ENCODE results near the gene FARSB. TPM values are rescaled to one million over a fixed set of nuclear protein-coding genes. Genes with fewer than 3 reads are reported as not detected.
A peak's percentile ranks its signal among the peaks of the same experiment; 100 is the strongest.

The FARSB gene
- total RNA-seq, 4 donors from 2014 or later: 9.7 to 26.8 (median 20.9) TPM

DNA sequence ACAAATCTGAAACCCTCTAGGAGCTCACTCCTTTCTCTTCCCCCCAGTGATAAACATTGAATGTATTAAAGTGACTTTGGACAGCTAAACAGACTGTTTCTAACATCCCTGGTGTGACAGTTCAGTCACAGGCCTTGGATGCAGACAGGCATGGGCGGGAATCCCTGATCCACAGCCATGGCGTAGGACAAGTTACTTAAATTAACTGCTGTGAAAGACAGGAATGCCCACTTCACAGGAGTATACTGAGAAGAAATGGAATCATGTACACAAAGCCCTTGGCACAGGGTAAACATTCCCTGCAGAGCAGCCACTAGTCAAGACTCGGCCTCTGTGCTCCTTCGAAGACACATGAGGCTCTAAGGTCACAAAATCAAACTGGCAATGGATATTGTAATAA is 34.0 kb downstream of the FARSB start:
- H3K9me3 ChIP-seq: no peaks in the 10 kb centered on the region
- WGBS, 2 donors: 84 to 87% methylated on average over 4 of the region's 4 CpGs
- H3K4me1 ChIP-seq: no peaks in the 10 kb centered on the region
- no peak overlapping the region for H3K4me3 ChIP-seq
- DNase-seq: no peak
- intact Hi-C loops (cut with DNase I): no loop called here
- H3K27ac ChIP-seq: no peak overlapping the region
- H3K36me3 ChIP-seq: peaks cover 0 to 94% (median 12%) of the 10 kb centered on the region in 3 donors
- no peaks in the 10 kb centered on the region for H3K27me3 ChIP-seq
- TF ChIP-seq, protein P1, sequence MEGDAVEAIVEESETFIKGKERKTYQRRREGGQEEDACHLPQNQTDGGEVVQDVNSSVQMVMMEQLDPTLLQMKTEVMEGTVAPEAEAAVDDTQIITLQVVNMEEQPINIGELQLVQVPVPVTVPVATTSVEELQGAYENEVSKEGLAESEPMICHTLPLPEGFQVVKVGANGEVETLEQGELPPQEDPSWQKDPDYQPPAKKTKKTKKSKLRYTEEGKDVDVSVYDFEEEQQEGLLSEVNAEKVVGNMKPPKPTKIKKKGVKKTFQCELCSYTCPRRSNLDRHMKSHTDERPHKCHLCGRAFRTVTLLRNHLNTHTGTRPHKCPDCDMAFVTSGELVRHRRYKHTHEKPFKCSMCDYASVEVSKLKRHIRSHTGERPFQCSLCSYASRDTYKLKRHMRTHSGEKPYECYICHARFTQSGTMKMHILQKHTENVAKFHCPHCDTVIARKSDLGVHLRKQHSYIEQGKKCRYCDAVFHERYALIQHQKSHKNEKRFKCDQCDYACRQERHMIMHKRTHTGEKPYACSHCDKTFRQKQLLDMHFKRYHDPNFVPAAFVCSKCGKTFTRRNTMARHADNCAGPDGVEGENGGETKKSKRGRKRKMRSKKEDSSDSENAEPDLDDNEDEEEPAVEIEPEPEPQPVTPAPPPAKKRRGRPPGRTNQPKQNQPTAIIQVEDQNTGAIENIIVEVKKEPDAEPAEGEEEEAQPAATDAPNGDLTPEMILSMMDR (IDR thresholded peaks at IDR 0.05): no peak
- no peak for TF ChIP-seq POLR2A (IDR thresholded peaks at IDR 0.05)

DNA sequence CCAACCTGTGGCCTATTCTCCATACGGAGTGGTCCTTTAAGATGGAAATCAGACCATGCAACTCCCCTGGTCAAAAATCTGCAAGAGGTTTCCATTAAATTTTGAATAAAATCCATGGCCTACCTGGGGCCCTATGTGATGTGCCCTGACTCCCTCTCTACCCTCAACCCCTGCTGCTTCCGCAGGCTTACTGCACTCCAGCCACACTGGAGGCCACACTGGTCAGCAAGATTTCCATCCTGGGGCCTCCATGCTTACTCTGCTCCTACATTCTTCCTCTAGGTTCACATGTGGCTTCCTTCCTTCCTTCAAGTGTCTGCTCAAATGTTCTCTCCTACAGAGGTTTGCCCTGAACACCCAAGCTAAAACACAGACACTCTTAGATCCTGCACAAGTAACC is 40.6 kb downstream of the FARSB start:
- Histone ChIP-seq H3K4me1 (no peaks in the 10 kb centered on the region), H3K9me3 (no peaks in the 10 kb centered on the region), H3K27me3 (no peaks in the 10 kb centered on the region), H3K4me3 (no peak overlapping the region), H3K36me3 (peaks cover 0 to 93% (median 0%) of the 10 kb centered on the region in 3 donors), H3K27ac (no peak overlapping the region)
- no peak for TF ChIP-seq POLR2A (IDR thresholded peaks at IDR 0.05)
- TF ChIP-seq, protein P1 (IDR thresholded peaks at IDR 0.05): no peak
- intact Hi-C loops (cut with DNase I): loop anchor here (10.0 kb wide), 1 partner anchor 561 kb away; no protein-coding TSS in a partner anchor
- DNase-seq: no peak
- WGBS, 2 donors: 88 to 91% methylated on average over 2 of the region's 2 CpGs

DNA sequence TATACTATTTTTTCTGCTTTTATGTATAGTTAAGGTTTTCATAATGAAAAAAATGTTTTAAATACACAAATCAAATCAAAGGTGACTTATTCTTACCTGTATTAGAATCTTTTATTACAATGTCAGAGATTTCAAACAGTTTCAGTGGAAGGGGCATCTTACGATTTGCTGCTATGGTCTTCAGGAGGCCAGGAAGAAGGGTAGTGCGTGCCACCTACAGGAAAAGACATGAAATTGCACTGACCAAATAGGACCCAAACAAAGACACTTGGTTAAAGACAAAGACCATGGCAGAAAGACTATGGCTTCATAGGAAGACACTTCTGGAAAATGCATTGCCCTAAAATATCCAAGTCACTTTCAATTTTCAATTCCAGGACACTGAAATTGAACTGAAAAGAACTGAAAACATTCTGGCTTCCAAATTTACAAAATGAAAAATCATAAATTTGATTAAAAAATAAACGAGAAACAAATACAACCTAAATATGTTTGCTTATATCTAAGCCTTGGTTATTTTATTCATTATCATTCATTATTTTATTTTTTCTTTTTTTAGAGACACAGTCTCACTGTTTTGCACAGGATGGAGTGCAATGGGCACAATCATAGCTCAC is 42.1 kb downstream of the FARSB start:
- Histone ChIP-seq H3K27me3 (no peaks in the 10 kb centered on the region), H3K4me3 (no peak overlapping the region), H3K9me3 (no peaks in the 10 kb centered on the region), H3K27ac (no peak overlapping the region), H3K36me3 (peaks cover 0 to 91% (median 0%) of the 10 kb centered on the region in 3 donors), H3K4me1 (no peaks in the 10 kb centered on the region)
- no peak for TF ChIP-seq POLR2A (IDR thresholded peaks at IDR 0.05)
- TF ChIP-seq, protein P1 (IDR thresholded peaks at IDR 0.05): peak; percentile 49 to 73 (median 64)
- intact Hi-C loops (cut with DNase I): loop anchor here (5.0 to 10.0 kb wide), 2 partner anchors 297 to 559 kb away; no protein-coding TSS in a partner anchor
- DNase-seq: no peak
- WGBS, 2 donors: 51 to 56% methylated on average over 3 of the region's 3 CpGs

DNA sequence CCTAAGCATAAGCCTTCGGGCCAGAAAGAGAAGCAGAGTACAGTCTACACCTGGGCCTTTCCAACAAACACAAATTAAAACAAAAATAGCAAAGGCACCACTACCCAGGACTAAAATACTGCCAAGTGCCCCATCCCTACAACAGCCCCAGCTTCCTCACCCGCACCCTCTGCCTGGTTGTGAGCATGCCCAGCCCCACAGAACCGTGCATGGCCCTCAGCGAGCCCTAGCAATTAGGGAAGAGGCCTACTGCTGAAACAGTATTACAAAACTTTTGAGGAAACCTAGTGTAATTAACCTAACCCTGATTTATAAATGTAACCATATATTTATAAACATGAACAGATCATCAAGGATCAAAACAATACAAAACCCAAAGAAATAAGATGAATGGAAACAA is 44.2 kb downstream of the FARSB start:
- Histone ChIP-seq H3K27ac (no peak overlapping the region), H3K36me3 (peaks cover 0 to 83% (median 0%) of the 10 kb centered on the region in 3 donors), H3K4me1 (no peaks in the 10 kb centered on the region), H3K4me3 (no peak overlapping the region), H3K27me3 (no peaks in the 10 kb centered on the region), H3K9me3 (no peaks in the 10 kb centered on the region)
- intact Hi-C loops (cut with DNase I): loop anchor here (5.0 to 10.0 kb wide), 2 partner anchors 294 to 557 kb away; no protein-coding TSS in a partner anchor
- no peak for TF ChIP-seq POLR2A (IDR thresholded peaks at IDR 0.05)
- TF ChIP-seq, protein P1 (IDR thresholded peaks at IDR 0.05): no peak
- DNase-seq: no peak
- WGBS, 2 donors: 87 to 88% methylated on average over 4 of the region's 4 CpGs

- H3K9me3 ChIP-seq: no peaks in the 10 kb centered on the region
- 64 to 68% methylated on average over 1 of the region's 1 CpG for WGBS, 2 donors
- H3K4me3 ChIP-seq: no peak overlapping the region
- H3K27ac ChIP-seq: no peak overlapping the region
- TF ChIP-seq, protein P1 (IDR thresholded peaks at IDR 0.05): peak in 1 of 6 experiments; percentile 15
- TF ChIP-seq POLR2A (IDR thresholded peaks at IDR 0.05): no peak
- no peak for DNase-seq
- H3K27me3 ChIP-seq: no peaks in the 10 kb centered on the region
- peaks cover 0 to 81% (median 0%) of the 10 kb centered on the region in 3 donors for H3K36me3 ChIP-seq
- intact Hi-C loops (cut with DNase I): loop anchor here (5.0 to 10.0 kb wide), 2 partner anchors 293 to 556 kb away; no protein-coding TSS in a partner anchor
- no peaks in the 10 kb centered on the region for H3K4me1 ChIP-seq
Observed at GRCh38 chr2:222610746-222611145, 45.1 kb downstream of the FARSB start.
